ENCODE results near the gene ANAPC4. TPM values are rescaled to one million over a fixed set of nuclear protein-coding genes. Genes with fewer than 3 reads are reported as not detected.

ANAPC4 gene
- polyA plus RNA-seq, 1 experiment = 26.2 TPM

DNA sequence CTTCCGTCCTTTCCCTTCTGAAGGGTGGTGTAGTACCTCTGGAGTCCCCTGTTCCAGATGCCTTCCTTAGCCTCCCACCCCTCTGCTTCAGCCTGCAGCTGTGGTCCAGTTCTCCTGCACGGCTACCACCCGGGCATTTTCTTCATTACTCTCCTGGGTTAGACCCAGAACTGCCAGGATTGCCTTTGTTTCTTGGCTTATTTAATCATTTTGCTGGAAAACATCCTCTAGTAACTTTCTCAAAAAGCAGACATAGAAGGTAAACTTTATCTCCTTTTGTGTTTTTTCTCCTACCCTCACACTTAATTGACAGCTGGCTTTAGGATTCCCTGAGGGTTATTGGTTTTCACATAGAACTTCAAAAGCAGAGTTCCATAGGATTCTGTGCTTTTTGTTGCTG is 20.2 kb downstream of the ANAPC4 start:
- no peak overlapping the region for H3K4me3 ChIP-seq (ENCODE audit: low read depth, low read length)
- no peak overlapping the region for H3K27ac ChIP-seq (ENCODE audit: low read depth, low read length)
- H3K27me3 ChIP-seq (ENCODE audit: control insufficient read depth, insufficient read depth, low read length) = no peaks in the 10 kb centered on the region
- H3K9me3 ChIP-seq (ENCODE audit: control insufficient read depth, insufficient read depth, low read length) = peaks cover 3% of the 10 kb centered on the region; the same call in 1 of the 2 replicates
- ChIA-PET CTCF (interaction anchor here (0.9 to 2.5 kb wide), 2 partner anchors 44 to 371 kb away, joined by 3 to 13 read pairs; no protein-coding TSS in a partner anchor), POLR2A (no interaction called here)
- no peak for TF ChIP-seq CTCF (IDR thresholded peaks at IDR 0.05; ENCODE audit: low read depth, low read length)
- no peak for DNase-seq (ENCODE audit: low read depth, low spot score)

DNA sequence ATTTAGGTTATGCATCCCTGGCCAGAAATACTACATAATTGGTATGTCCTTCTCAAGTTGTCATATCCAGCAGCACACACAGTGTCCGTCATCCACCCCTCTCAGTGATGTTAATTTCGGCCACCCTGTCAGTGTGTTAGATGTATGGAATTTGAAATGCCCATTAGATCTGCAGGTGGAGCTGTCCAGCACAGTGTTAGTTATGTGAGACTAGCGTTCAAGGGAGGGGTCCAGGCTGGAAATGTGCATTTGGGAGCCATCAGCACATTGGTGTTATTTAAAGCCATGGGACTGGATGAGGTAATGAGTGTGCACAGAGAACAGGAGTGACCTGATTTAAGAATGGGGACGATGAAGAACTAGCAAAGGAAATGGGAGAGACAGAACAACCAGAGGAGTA is 22.4 kb downstream of the ANAPC4 start:
- DNase-seq (ENCODE audit: low read depth, low spot score) = no peak
- Histone ChIP-seq H3K27me3 (ENCODE audit: control insufficient read depth, insufficient read depth, low read length) (no peaks in the 10 kb centered on the region), H3K4me3 (ENCODE audit: low read depth, low read length) (no peak overlapping the region), H3K9me3 (ENCODE audit: control insufficient read depth, insufficient read depth, low read length) (peaks cover 3% of the 10 kb centered on the region; the same call in 1 of the 2 replicates), H3K27ac (ENCODE audit: low read depth, low read length) (no peak overlapping the region)
- POLR2A ChIA-PET = no interaction called here
- CTCF ChIA-PET = interaction anchor here (0.7 kb wide), 1 partner anchor 368 kb away, joined by 4 read pairs; no protein-coding TSS in a partner anchor
- TF ChIP-seq CTCF (IDR thresholded peaks at IDR 0.05; ENCODE audit: low read depth, low read length) = no peak

DNA sequence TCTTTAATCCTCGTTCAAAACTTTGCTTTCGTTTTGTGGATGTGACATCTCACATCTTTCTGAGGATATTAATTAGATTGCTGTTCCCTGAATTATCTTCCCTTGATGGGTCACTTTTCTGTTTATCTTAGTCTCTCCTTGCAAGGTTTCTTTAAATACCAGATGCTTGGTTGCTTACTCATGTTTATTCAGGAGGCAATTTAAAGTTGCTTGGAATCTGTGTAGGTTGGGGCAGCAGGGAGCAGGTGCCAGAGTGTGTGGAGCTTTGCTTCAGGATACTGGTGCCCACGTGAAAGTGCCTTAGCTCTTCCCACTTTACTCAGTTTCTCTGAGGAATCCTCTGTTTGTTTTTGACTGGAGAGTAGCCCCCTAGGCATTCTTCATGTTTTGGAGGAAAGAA is 24.0 kb downstream of the ANAPC4 start:
- H3K9me3 ChIP-seq (ENCODE audit: control insufficient read depth, insufficient read depth, low read length) = peaks cover 3% of the 10 kb centered on the region; the same call in 1 of the 2 replicates

GRCh38 chr4:25402521-25402920 is 25.5 kb downstream of the ANAPC4 start:
- Histone ChIP-seq H3K27me3 (ENCODE audit: control insufficient read depth, insufficient read depth, low read length) (no peaks in the 10 kb centered on the region), H3K27ac (ENCODE audit: low read depth, low read length) (no peak overlapping the region), H3K9me3 (ENCODE audit: control insufficient read depth, insufficient read depth, low read length) (no peaks in the 10 kb centered on the region), H3K4me3 (ENCODE audit: low read depth, low read length) (no peak overlapping the region)
- CTCF ChIA-PET = interaction anchor here (0.9 kb wide), 1 partner anchor 39 kb away, joined by 3 read pairs; no protein-coding TSS in a partner anchor
- TF ChIP-seq CTCF (IDR thresholded peaks at IDR 0.05; ENCODE audit: low read depth, low read length) = no peak
- POLR2A ChIA-PET = no interaction called here
- no peak for DNase-seq (ENCODE audit: low read depth, low spot score)

More for the DNA sequence above, 24.0 kb downstream of the ANAPC4 start:
- CTCF ChIA-PET = no interaction called here
- no peak for DNase-seq (ENCODE audit: low read depth, low spot score)
- TF ChIP-seq CTCF (IDR thresholded peaks at IDR 0.05; ENCODE audit: low read depth, low read length) = no peak
- POLR2A ChIA-PET = no interaction called here
- H3K27ac ChIP-seq (ENCODE audit: low read depth, low read length) = no peak overlapping the region
- no peak overlapping the region for H3K4me3 ChIP-seq (ENCODE audit: low read depth, low read length)
- no peaks in the 10 kb centered on the region for H3K27me3 ChIP-seq (ENCODE audit: control insufficient read depth, insufficient read depth, low read length)

- ChIA-PET POLR2A (no interaction called here), CTCF (no interaction called here)
- no peak overlapping the region for H3K27ac ChIP-seq (ENCODE audit: low read depth, low read length)
- TF ChIP-seq CTCF (IDR thresholded peaks at IDR 0.05; ENCODE audit: low read depth, low read length) = no peak
- H3K4me3 ChIP-seq (ENCODE audit: low read depth, low read length) = no peak overlapping the region
- no peaks in the 10 kb centered on the region for H3K9me3 ChIP-seq (ENCODE audit: control insufficient read depth, insufficient read depth, low read length)
- no peak for DNase-seq (ENCODE audit: low read depth, low spot score)
- H3K27me3 ChIP-seq (ENCODE audit: control insufficient read depth, insufficient read depth, low read length) = no peaks in the 10 kb centered on the region
Observed at GRCh38 chr4:25403699-25404098, 26.6 kb downstream of the ANAPC4 start.
